MCF 10A (cell line): ENCODE results near the gene GPC6. TPM values are rescaled to one million over a fixed set of nuclear protein-coding genes. Genes with fewer than 3 reads are reported as not detected.

ENCODE experiments used
- BruUV-seq: library from RNA; stranded (reverse); fragments of 400-500 nt; replicated peaks from 2 replicates; lab custom pipeline; 2021; lab: Mats Ljungman, UMichigan
- CTCF ChIA-PET: fragments of 300-600 bp; sonication (Branson Sonifier 250); formaldehyde crosslinking; extraction: SDS; loops from one replicate; lab custom pipeline; 2021; ENCODE audit warnings: antibody characterized with exemption, inconsistent platforms; lab: Yijun Ruan, JAX
- POLR2A ChIA-PET: fragments of 300-600, 350-650 bp; sonication (Branson Sonifier 250); formaldehyde crosslinking; extraction: SDS; loops from one replicate; lab custom pipeline; 2020; ENCODE audit warnings: antibody characterized with exemption, inconsistent platforms; lab: Yijun Ruan, JAX
- DNase-seq: peaks from one replicate; pipeline ENCODE4 v3.0.0-alpha.2; 2018; ENCODE audit not compliant: unreplicated experiment
- H3K27ac Mint-ChIP-seq: one replicate; pipeline ENCODE4 v1.8.0; 2022; ENCODE audit warnings: mild to moderate bottlenecking, low read depth, mixed read lengths; ENCODE audit not compliant: unreplicated experiment
- H3K27me3 Mint-ChIP-seq: one replicate; pipeline ENCODE4 v1.8.0; 2022; ENCODE audit warnings: mixed read lengths; ENCODE audit not compliant: insufficient read depth, unreplicated experiment
- H3K36me3 Mint-ChIP-seq: one replicate; pipeline ENCODE4 v1.8.0; 2022; ENCODE audit warnings: mild to moderate bottlenecking, moderate library complexity, mixed read lengths; ENCODE audit not compliant: insufficient read depth, unreplicated experiment
- H3K4me1 Mint-ChIP-seq: one replicate; pipeline ENCODE4 v1.8.0; 2022; ENCODE audit warnings: mixed read lengths; ENCODE audit not compliant: insufficient read depth, unreplicated experiment
- H3K4me3 Mint-ChIP-seq: one replicate; pipeline ENCODE4 v1.8.0; 2022; ENCODE audit warnings: mild to moderate bottlenecking, moderate library complexity, mixed read lengths; ENCODE audit not compliant: unreplicated experiment
- H3K9me3 Mint-ChIP-seq: one replicate; pipeline ENCODE4 v1.8.0; 2022; ENCODE audit warnings: mixed read lengths; ENCODE audit not compliant: unreplicated experiment
- intact Hi-C: fragments of 100-400 bp; cut with micrococcal nuclease; formaldehyde crosslinking; loops from 2 replicates; pipeline ENCODE4 v1.14.1; 2022
- total RNA-seq: library from RNA; stranded (reverse); gene quantifications from 2 replicates; pipeline ENCODE4 v1.2.3, GENCODE V29; 2022
- TF ChIP-seq, protein P1 (sequence below): fragments of 200-600 bp; IDR thresholded peaks from one replicate; pipeline ENCODE4 v1.8.0; 2022; ENCODE audit warnings: antibody characterized with exemption, mild to moderate bottlenecking; ENCODE audit not compliant: unreplicated experiment

GPC6 gene
- total RNA-seq, 1 experiment from 2014 or later: 8.4 TPM

DNA sequence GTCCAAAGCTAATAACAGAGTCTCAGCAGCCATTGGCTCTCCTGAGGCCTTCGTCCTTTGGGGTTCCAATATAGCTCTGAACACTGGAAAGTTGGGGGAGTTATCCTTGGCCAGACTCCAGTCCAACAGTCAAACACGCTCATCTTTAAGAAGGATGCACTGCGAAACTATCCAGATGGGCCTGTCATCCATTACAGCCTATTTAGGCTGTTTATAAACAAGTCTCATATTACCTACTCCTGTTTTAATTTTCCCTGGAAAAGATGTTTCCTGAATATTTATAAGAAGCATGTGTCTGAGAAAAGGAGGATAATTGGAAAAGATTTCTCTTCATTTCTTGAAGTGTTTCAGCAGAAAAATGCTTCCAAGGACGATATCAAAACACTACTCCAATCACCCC lies 1082.2 kb downstream of the GPC6 start:
- H3K4me3 Mint-ChIP-seq: no peak overlapping the region
- POLR2A ChIA-PET: interaction anchor here (0.7 to 1.1 kb wide), 3 partner anchors 9 to 71 kb away, joined by 3 to 4 read pairs (median 3); no protein-coding TSS in a partner anchor
- intact Hi-C loops: loop anchor here (10.0 kb wide), 1 partner anchor 74 kb away; no protein-coding TSS in a partner anchor

DNA sequence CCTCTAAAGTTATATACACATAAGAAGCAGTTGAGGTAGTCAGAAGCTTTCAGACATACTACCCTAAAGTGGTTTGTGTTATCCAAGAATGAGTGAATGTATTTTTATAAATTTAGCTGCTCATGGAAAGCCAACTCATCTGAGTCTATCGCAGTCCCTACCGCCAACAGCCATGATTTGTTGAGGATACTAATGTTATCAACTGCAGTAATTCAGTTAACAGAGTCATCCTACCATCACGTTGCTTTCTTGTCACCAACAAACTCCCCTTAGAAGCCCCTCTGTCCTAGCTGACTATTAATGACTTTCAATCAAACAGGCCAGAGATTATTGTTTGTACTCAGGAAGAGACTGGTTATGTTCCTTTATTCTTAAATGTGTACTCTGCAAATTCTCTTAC lies 1083.0 kb downstream of the GPC6 start:
- TF ChIP-seq, protein P1, sequence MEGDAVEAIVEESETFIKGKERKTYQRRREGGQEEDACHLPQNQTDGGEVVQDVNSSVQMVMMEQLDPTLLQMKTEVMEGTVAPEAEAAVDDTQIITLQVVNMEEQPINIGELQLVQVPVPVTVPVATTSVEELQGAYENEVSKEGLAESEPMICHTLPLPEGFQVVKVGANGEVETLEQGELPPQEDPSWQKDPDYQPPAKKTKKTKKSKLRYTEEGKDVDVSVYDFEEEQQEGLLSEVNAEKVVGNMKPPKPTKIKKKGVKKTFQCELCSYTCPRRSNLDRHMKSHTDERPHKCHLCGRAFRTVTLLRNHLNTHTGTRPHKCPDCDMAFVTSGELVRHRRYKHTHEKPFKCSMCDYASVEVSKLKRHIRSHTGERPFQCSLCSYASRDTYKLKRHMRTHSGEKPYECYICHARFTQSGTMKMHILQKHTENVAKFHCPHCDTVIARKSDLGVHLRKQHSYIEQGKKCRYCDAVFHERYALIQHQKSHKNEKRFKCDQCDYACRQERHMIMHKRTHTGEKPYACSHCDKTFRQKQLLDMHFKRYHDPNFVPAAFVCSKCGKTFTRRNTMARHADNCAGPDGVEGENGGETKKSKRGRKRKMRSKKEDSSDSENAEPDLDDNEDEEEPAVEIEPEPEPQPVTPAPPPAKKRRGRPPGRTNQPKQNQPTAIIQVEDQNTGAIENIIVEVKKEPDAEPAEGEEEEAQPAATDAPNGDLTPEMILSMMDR: no peak
- Mint-ChIP-seq H3K9me3 (no peaks in the 10 kb centered on the region), H3K36me3 (no peaks in the 10 kb centered on the region), H3K4me3 (no peak overlapping the region), H3K27ac (peak overlapping the region; percentile 80), H3K27me3 (no peaks in the 10 kb centered on the region), H3K4me1 (peaks cover 20% of the 10 kb centered on the region)
- no TSS peak for BruUV-seq
- ChIA-PET CTCF (interaction anchor here (0.7 to 1.0 kb wide), 3 partner anchors 27 to 1341 kb away, joined by 3 to 4 read pairs (median 3); no protein-coding TSS in a partner anchor), POLR2A (interaction anchor here (0.7 to 2.3 kb wide), 7 partner anchors 9 to 1083 kb away, joined by 3 to 20 read pairs (median 6); partner anchors contain the start of gene GPC6)
- DNase-seq: no peak
- intact Hi-C loops: loop anchor here (10.0 kb wide), 1 partner anchor 75 kb away; no protein-coding TSS in a partner anchor

More for the DNA sequence above, 1082.2 kb downstream of the GPC6 start:
- no peaks in the 10 kb centered on the region for H3K36me3 Mint-ChIP-seq
- peaks cover 26% of the 10 kb centered on the region for H3K4me1 Mint-ChIP-seq
- CTCF ChIA-PET: no interaction called here
- no peak for DNase-seq
- TF ChIP-seq, protein P1: no peak
- peak overlapping the region; percentile 80 for H3K27ac Mint-ChIP-seq
- no TSS peak for BruUV-seq
- H3K27me3 Mint-ChIP-seq: no peaks in the 10 kb centered on the region
- no peaks in the 10 kb centered on the region for H3K9me3 Mint-ChIP-seq

DNA sequence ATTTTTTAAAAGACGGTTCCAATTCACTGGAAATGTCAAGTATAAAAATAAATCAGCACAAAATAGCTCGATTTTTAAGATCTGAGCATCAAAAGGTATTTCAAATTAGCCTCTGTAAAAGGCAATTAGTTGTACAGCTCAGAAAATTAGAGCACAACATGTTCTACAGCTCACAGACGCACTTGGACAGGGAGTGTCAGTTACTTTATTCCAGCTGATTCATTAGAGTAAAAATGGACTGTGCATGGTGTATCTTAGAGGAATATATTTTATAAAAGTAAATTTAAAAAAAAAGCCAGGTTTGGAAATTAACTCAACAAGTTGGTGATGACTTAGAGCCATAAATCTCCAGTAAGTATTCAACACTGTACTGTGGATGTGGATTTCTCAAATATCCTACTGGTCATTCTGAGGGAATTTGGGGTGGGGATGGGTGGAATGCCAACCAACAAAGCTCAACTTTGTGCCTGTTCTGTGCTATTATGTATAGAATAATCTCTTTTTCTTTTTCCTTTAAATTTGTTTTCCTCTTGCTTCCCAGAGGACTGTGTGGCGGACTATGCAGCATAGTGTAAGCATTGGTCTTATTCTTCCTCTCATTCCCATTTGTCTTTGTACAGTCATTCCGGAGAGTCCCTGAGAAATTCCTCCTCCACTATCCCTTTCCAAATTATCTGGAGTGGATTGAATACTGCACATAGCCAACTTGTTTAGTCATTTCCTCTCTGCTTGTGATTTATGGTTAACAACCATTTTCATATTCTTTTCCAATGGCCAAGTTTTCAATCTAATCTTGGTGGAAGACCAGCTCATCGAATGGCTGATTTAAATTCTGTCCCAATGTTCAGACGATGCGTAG lies 1083.6 kb downstream of the GPC6 start:
- intact Hi-C loops: loop anchor here (10.0 kb wide), 1 partner anchor 75 kb away; no protein-coding TSS in a partner anchor
- Mint-ChIP-seq H3K27ac (peak overlapping the region; percentile 80), H3K4me1 (peaks cover 20% of the 10 kb centered on the region), H3K4me3 (peak overlapping the region; percentile 16), H3K9me3 (no peaks in the 10 kb centered on the region), H3K36me3 (no peaks in the 10 kb centered on the region), H3K27me3 (no peaks in the 10 kb centered on the region)
- TSS peak; percentile 43 for BruUV-seq
- TF ChIP-seq, protein P1: no peak
- peak; percentile 71 for DNase-seq
- POLR2A ChIA-PET: interaction anchor here (0.6 to 2.3 kb wide), 8 partner anchors 13 to 1084 kb away, joined by 3 to 20 read pairs (median 5); partner anchors contain the start of gene GPC6
- CTCF ChIA-PET: interaction anchor here (0.5 to 1.0 kb wide), 5 partner anchors 27 to 1341 kb away, joined by 3 to 5 read pairs (median 3); no protein-coding TSS in a partner anchor

DNA sequence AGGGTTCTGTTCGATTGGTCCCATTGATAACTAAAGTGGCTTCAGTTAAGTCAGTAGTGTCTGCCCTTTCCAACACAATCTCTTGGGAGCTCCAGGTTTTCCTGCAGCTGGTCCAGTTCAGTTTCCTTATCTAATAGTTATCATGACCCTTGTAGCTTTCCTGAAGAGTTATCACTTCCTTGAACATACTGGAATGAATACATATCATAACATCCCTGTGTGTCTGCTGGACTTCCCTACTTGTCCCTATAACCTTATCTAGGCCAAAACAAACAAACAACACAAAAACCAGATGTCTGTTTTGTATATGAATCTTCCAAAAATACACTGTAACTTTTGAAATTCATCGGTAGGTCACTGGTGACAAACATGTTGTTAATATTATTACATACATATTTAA lies 1085.3 kb downstream of the GPC6 start:
- no peak overlapping the region for H3K4me3 Mint-ChIP-seq
- no peak overlapping the region for H3K27ac Mint-ChIP-seq
- POLR2A ChIA-PET: no interaction called here
- TF ChIP-seq, protein P1: no peak
- H3K4me1 Mint-ChIP-seq: peaks cover 15% of the 10 kb centered on the region
- H3K36me3 Mint-ChIP-seq: no peaks in the 10 kb centered on the region
- intact Hi-C loops: no loop called here
- CTCF ChIA-PET: no interaction called here
- H3K27me3 Mint-ChIP-seq: no peaks in the 10 kb centered on the region
- H3K9me3 Mint-ChIP-seq: no peaks in the 10 kb centered on the region
- no peak for DNase-seq
- BruUV-seq: no TSS peak
